ENCODE data around the gene MAP4K1. TPM values are rescaled to one million over a fixed set of nuclear protein-coding genes. Genes with fewer than 3 reads are reported as not detected.
A peak's percentile ranks its signal among the peaks of the same experiment; 100 is the strongest.

Gene MAP4K1
- total RNA-seq, 4 donors from 2014 or later = 0.31 to 0.97 (median 0.78) TPM; not detected in 1

- no peak for DNase-seq
- in situ Hi-C loops (cut with MboI; ENCODE audit: low sequenced_read_pairs in 4 of 4) = loop anchor here in 2 of 4 donors (10.0 to 25.0 kb wide), 3 partner anchors 55 to 235 kb away; partner anchors contain the start of genes FAM98C (in 2 of the 2), ECH1 (in 1 of the 2) and HNRNPL (in 1 of the 2)
- peak overlapping the region in 3 of 4 donors; percentile 66 to 77 (median 72) for H3K27ac ChIP-seq
- no peaks in the 10 kb centered on the region for H3K27me3 ChIP-seq
- peaks cover 0 to 13% of the 10 kb centered on the region in 2 donors for H3K4me1 ChIP-seq
- H3K36me3 ChIP-seq = peaks cover 0 to 23% of the 10 kb centered on the region in 2 donors
- TF ChIP-seq CTCF (IDR thresholded peaks at IDR 0.05 in 4 of 5, conservative IDR thresholded peaks at IDR 0.05 in 1 of 5) = no peak
- TF ChIP-seq POLR2A (IDR thresholded peaks at IDR 0.05) = no peak
- intact Hi-C loops (cut with DNase I; ENCODE audit: low total_unique reads) = loop anchor here (10.0 kb wide), 1 partner anchor 75 kb away; no protein-coding TSS in a partner anchor
- H3K9me3 ChIP-seq = no peaks in the 10 kb centered on the region
- no peak overlapping the region for H3K4me3 ChIP-seq
- no peak for ATAC-seq
Observed at GRCh38 chr19:38639679-38640078, 21.9 kb upstream of the MAP4K1 start.

- intact Hi-C loops (cut with DNase I; ENCODE audit: low total_unique reads) = no loop called here
- H3K9me3 ChIP-seq = no peaks in the 10 kb centered on the region
- DNase-seq (no peak), ATAC-seq (no peak)
- TF ChIP-seq CTCF (IDR thresholded peaks at IDR 0.05 in 4 of 5, conservative IDR thresholded peaks at IDR 0.05 in 1 of 5) (no peak), POLR2A (IDR thresholded peaks at IDR 0.05) (no peak)
- peaks cover 0 to 13% of the 10 kb centered on the region in 2 donors for H3K4me1 ChIP-seq
- in situ Hi-C loops (cut with MboI; ENCODE audit: low sequenced_read_pairs in 4 of 4) = loop anchor here in 2 of 4 donors (10.0 to 25.0 kb wide), 2 partner anchors 199 to 234 kb away; partner anchors contain the start of genes FAM98C (in 2 of the 2), ECH1 (in 1 of the 2) and HNRNPL (in 1 of the 2)
- peaks cover 0 to 27% of the 10 kb centered on the region in 2 donors for H3K36me3 ChIP-seq
- no peaks in the 10 kb centered on the region for H3K27me3 ChIP-seq
- no peak overlapping the region for H3K4me3 ChIP-seq
- peak overlapping the region in 1 of 4 donors; percentile 4 for H3K27ac ChIP-seq
Observed at GRCh38 chr19:38638461-38638860, 20.7 kb upstream of the MAP4K1 start.

- no peak overlapping the region for H3K4me3 ChIP-seq
- TF ChIP-seq POLR2A (IDR thresholded peaks at IDR 0.05) = no peak
- TF ChIP-seq CTCF (IDR thresholded peaks at IDR 0.05 in 4 of 5, conservative IDR thresholded peaks at IDR 0.05 in 1 of 5) = no peak
- DNase-seq (no peak), ATAC-seq (no peak)
- H3K27me3 ChIP-seq = no peaks in the 10 kb centered on the region
- peaks cover 0 to 55% of the 10 kb centered on the region in 2 donors for H3K36me3 ChIP-seq
- in situ Hi-C loops (cut with MboI; ENCODE audit: low sequenced_read_pairs in 4 of 4) = loop anchor here in 2 of 4 donors (10.0 to 25.0 kb wide), 2 partner anchors 202 to 231 kb away; partner anchors contain the start of genes FAM98C (in 2 of the 2), ECH1 (in 1 of the 2) and HNRNPL (in 1 of the 2)
- H3K27ac ChIP-seq = peak overlapping the region in 3 of 4 donors; percentile 41 to 69 (median 63)
- intact Hi-C loops (cut with DNase I; ENCODE audit: low total_unique reads) = no loop called here
- H3K4me1 ChIP-seq = peaks cover 0 to 13% of the 10 kb centered on the region in 2 donors
- no peaks in the 10 kb centered on the region for H3K9me3 ChIP-seq
Observed at GRCh38 chr19:38635483-38636399, 18.0 kb upstream of the MAP4K1 start.

DNA sequence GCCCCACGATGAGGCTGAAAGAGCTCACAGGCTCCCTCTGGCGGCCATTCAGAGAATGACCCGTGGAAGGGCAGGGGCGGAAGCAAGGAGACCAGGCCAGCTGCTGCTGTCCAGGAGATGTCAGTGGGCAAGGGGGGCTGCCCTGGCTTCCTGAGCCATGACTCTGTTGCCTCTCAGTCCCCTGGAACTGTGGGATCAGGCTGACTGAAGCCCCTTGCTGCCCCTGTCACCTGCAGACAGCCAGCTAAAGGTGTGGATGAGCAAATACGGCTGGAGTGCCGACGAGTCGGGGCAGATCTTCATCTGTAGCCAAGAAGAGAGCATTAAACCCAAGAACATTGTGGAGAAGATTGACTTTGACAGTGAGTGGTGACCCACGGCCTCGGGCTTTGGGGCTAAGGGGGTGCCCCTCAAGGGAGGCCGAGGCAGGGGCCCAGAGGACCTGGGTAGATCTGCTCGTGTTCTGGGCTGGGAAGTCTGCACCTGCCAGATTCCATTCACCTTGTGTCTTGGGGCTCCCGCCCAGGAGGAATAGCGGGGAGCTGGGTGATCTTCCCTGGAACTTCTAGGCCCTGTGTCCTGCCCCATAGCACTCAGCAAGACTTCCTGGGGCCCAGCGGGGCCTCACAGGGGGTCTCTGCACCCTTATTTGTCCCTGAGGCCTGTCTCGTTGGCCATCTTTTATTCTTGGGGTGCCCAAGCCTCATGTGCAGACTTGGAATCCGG, 17.2 kb upstream of the MAP4K1 start:
- Histone ChIP-seq H3K36me3 (peaks cover 0 to 63% of the 10 kb centered on the region in 2 donors), H3K27me3 (no peaks in the 10 kb centered on the region), H3K4me3 (no peak overlapping the region), H3K9me3 (no peaks in the 10 kb centered on the region), H3K27ac (peak overlapping the region; percentile 4 to 64 (median 47)), H3K4me1 (peaks cover 0 to 11% of the 10 kb centered on the region in 2 donors)
- intact Hi-C loops (cut with DNase I; ENCODE audit: low total_unique reads) (loop anchor here (1.0 kb wide), 1 partner anchor 232 kb away; the partner anchor contains the start of gene FAM98C), in situ Hi-C loops (cut with MboI; ENCODE audit: low sequenced_read_pairs in 4 of 4) (loop anchor here in 2 of 4 donors (10.0 to 25.0 kb wide), 2 partner anchors 202 to 230 kb away; partner anchors contain the start of genes FAM98C (in 2 of the 2), ECH1 (in 1 of the 2) and HNRNPL (in 1 of the 2))
- TF ChIP-seq CTCF (IDR thresholded peaks at IDR 0.05 in 4 of 5, conservative IDR thresholded peaks at IDR 0.05 in 1 of 5) (peak; percentile 77 to 94 (median 92)), POLR2A (IDR thresholded peaks at IDR 0.05) (no peak)
- DNase-seq (no peak), ATAC-seq (peak; percentile 43 to 66)

Measured in gastrocnemius medialis (tissue), 4 donors.